ENCODE results near the gene ZNF566.

The ZNF566 gene

DNA sequence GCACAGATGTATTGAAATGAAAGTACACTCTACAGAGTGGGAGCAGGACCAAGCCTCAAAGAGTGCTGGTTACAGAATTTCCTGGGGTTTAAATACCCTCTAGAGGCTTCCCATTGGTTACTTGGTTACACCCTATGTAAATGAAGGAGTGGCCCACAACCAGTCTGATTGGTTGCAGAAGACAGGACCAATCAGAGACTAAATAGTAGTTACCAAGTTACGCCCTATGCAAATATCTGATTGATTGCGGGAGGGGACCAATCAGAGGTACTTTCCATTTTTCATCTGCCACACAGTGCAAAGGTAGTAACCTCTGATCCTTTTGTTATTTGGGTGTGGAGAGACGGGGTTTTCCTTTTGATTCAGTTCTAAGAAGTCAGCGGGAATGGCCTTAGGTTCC, 65.4 kb downstream of the ZNF566 start:
- Histone ChIP-seq H3K4me1 (ENCODE audit: control insufficient read depth, insufficient read depth, low read depth, low read length) (peaks cover 6% of the 10 kb centered on the region), H3K9me3 (ENCODE audit: control insufficient read depth, low read length) (peaks cover 29% of the 10 kb centered on the region), H3K36me3 (ENCODE audit: control insufficient read depth in 1 of 2, insufficient read depth in 2 of 2, low read depth in 1 of 2, low read length in 2 of 2) (no peaks in the 10 kb centered on the region), H3K4ac (ENCODE audit: low read depth in 1 of 2, low read length in 2 of 2) (no peak overlapping the region), H2BK5ac (ENCODE audit: low read depth, low read length, poor library complexity, severe bottlenecking) (no peak overlapping the region), H2AFZ (ENCODE audit: low read depth, low read length) (no peak overlapping the region), H2AK5ac (ENCODE audit: low read length, severe bottlenecking) (no peak overlapping the region), H4K91ac (ENCODE audit: low read length) (no peak overlapping the region), H3K18ac (ENCODE audit: low read depth in 1 of 2, low read length in 2 of 2) (no peak overlapping the region), H3K27ac (ENCODE audit: low read length, poor library complexity, severe bottlenecking) (no peak overlapping the region), H3K27me3 (ENCODE audit: control insufficient read depth in 1 of 2, insufficient read depth in 1 of 2, low read length in 2 of 2) (peaks cover 0 to 6% of the 10 kb centered on the region in 2 experiments), H3K79me1 (replicated peaks; ENCODE audit: low read length, poor library complexity, severe bottlenecking) (no peaks in the 10 kb centered on the region), H3K4me3 (ENCODE audit: insufficient read depth in 1 of 2, low read depth in 1 of 2, low read length in 2 of 2) (no peak overlapping the region), H2BK12ac (ENCODE audit: low read length in 2 of 2) (no peak overlapping the region), H3K4me2 (ENCODE audit: low read length, poor library complexity, severe bottlenecking) (no peak overlapping the region), H3K9ac (ENCODE audit: low read length) (no peak overlapping the region), H3K23ac (ENCODE audit: low read length in 2 of 2) (no peak overlapping the region), H3K14ac (ENCODE audit: low read length in 2 of 2) (no peak overlapping the region), H2BK15ac (ENCODE audit: low read depth, poor library complexity, severe bottlenecking) (no peak overlapping the region), H4K8ac (ENCODE audit: low read length) (no peak overlapping the region), H2BK120ac (ENCODE audit: low read depth, low read length) (no peak overlapping the region)
- no peak for DNase-seq
- WGBS: 90% methylated on average over 2 of the region's 4 CpGs

DNA sequence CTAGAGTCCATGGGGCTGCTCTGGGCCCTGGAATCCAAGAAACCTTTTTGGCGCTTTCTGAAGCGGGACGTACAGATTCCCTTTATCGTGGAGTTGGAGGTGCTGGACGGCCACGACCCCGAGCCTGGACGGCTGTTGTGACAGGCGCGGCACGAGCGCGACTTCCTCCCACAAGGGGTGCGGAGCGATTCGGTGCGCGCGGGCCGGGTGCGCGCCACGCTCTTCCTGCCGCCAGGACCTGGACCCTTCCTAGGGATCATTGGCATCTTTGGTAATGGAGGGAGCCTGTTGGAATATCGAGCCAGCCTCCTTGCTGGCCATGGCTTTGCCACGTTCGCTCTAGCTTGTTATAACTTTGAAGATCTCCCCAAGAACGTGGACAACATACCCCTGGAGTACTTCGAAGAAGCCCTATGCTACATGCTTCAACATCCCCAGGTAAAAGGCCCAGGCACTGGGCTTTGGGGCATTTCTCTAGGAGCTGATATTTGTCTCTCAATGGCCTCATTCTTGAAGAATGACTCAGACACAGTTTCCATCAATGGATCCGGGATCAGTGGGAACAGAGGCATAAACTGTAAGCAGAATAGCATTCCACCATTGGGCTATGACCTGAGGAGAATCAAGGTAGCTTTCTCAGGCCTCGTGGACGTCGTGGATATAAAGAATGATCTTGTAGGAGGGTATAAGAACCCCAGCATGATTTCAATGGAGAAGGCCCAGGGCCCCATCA, 67.4 kb downstream of the ZNF566 start:
- Histone ChIP-seq H4K91ac (ENCODE audit: low read length) (peak overlapping the region; percentile 18), H2AFZ (ENCODE audit: low read depth, low read length) (peak overlapping the region; percentile 80), H3K18ac (ENCODE audit: low read depth in 1 of 2, low read length in 2 of 2) (peak overlapping the region in 1 of 2 experiments; percentile 9), H4K8ac (ENCODE audit: low read length) (peak overlapping the region; percentile 66), H2BK120ac (ENCODE audit: low read depth, low read length) (no peak overlapping the region), H3K14ac (ENCODE audit: low read length in 2 of 2) (no peak overlapping the region), H3K4me2 (ENCODE audit: low read length, poor library complexity, severe bottlenecking) (no peak overlapping the region), H2BK5ac (ENCODE audit: low read depth, low read length, poor library complexity, severe bottlenecking) (no peak overlapping the region), H3K4ac (ENCODE audit: low read depth in 1 of 2, low read length in 2 of 2) (no peak overlapping the region), H2BK12ac (ENCODE audit: low read length in 2 of 2) (no peak overlapping the region), H3K4me1 (ENCODE audit: control insufficient read depth, insufficient read depth, low read depth, low read length) (peaks cover 11% of the 10 kb centered on the region), H3K36me3 (ENCODE audit: control insufficient read depth in 1 of 2, insufficient read depth in 2 of 2, low read depth in 1 of 2, low read length in 2 of 2) (no peaks in the 10 kb centered on the region), H2BK15ac (ENCODE audit: low read depth, poor library complexity, severe bottlenecking) (no peak overlapping the region), H3K79me1 (replicated peaks; ENCODE audit: low read length, poor library complexity, severe bottlenecking) (peaks cover 7% of the 10 kb centered on the region), H3K27ac (ENCODE audit: low read length, poor library complexity, severe bottlenecking) (no peak overlapping the region), H2AK5ac (ENCODE audit: low read length, severe bottlenecking) (no peak overlapping the region), H3K23ac (ENCODE audit: low read length in 2 of 2) (no peak overlapping the region), H3K4me3 (ENCODE audit: insufficient read depth in 1 of 2, low read depth in 1 of 2, low read length in 2 of 2) (peak overlapping the region; percentile 38 to 75), H3K9me3 (ENCODE audit: control insufficient read depth, low read length) (peaks cover 28% of the 10 kb centered on the region), H3K9ac (ENCODE audit: low read length) (peak overlapping the region; percentile 79), H3K27me3 (ENCODE audit: control insufficient read depth in 1 of 2, insufficient read depth in 1 of 2, low read length in 2 of 2) (peaks cover 0 to 6% of the 10 kb centered on the region in 2 experiments)
- 31% methylated on average over 23 of the region's 33 CpGs for WGBS
- DNase-seq: no peak

DNA sequence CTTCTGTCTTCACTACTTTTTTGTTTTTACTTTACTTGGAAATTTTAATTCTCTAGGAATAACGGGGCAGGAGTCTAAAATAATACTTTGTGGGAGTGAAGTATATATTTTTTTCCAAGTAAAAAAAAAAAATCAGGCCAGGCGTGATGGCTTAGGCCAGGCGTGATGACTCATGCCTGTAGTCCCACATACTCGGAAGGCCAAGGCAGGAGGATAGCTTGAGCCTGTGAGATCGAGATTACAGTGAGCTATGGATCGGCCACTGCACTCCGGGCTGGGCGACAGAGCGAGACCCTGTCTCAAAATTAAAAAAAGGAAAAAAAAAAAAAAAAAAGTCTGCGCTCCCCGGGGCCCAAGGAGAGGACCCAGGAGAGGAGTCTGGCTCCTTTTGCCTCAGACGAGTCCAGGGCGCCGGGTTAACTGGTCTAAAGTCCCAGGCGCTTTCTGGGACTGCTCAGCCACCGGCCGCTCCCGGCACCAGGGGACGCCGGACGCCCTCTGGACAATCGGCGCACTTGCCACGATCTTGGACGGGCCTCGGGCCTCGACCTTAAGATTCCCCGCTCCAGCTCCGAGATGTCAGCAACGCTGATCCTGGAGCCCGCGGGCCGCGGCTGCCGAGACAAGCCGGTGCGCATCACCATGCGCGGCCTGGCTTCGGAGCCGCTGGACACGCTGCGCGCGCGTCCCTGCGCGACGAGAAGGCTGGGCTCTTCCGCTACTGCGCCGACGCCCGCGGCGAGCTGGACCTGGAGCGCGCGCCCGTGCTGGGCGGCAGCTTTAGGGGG, 68.2 kb downstream of the ZNF566 start:
- H3K9me3 ChIP-seq (ENCODE audit: control insufficient read depth, low read length): peaks cover 26% of the 10 kb centered on the region
- WGBS: 15% methylated on average over 61 of the region's 61 CpGs
- peak overlapping the region; percentile 80 for H2AFZ ChIP-seq (ENCODE audit: low read depth, low read length)
- peak overlapping the region; percentile 49 for H3K4me2 ChIP-seq (ENCODE audit: low read length, poor library complexity, severe bottlenecking)
- no peak overlapping the region for H2BK12ac ChIP-seq (ENCODE audit: low read length in 2 of 2)
- H3K9ac ChIP-seq (ENCODE audit: low read length): peak overlapping the region; percentile 79
- peaks cover 11% of the 10 kb centered on the region for H3K4me1 ChIP-seq (ENCODE audit: control insufficient read depth, insufficient read depth, low read depth, low read length)
- peak overlapping the region in 1 of 2 experiments; percentile 9 for H3K18ac ChIP-seq (ENCODE audit: low read depth in 1 of 2, low read length in 2 of 2)
- H3K36me3 ChIP-seq (ENCODE audit: control insufficient read depth in 1 of 2, insufficient read depth in 2 of 2, low read depth in 1 of 2, low read length in 2 of 2): no peaks in the 10 kb centered on the region
- peak overlapping the region; percentile 8 for H4K91ac ChIP-seq (ENCODE audit: low read length)
- no peak overlapping the region for H3K27ac ChIP-seq (ENCODE audit: low read length, poor library complexity, severe bottlenecking)
- H3K4me3 ChIP-seq (ENCODE audit: insufficient read depth in 1 of 2, low read depth in 1 of 2, low read length in 2 of 2): peak overlapping the region; percentile 22 to 75
- H3K23ac ChIP-seq (ENCODE audit: low read length in 2 of 2): no peak overlapping the region
- H2BK15ac ChIP-seq (ENCODE audit: low read depth, poor library complexity, severe bottlenecking): no peak overlapping the region
- no peak overlapping the region for H3K14ac ChIP-seq (ENCODE audit: low read length in 2 of 2)
- peak; percentile 28 for DNase-seq
- peaks cover 0 to 6% of the 10 kb centered on the region in 2 experiments for H3K27me3 ChIP-seq (ENCODE audit: control insufficient read depth in 1 of 2, insufficient read depth in 1 of 2, low read length in 2 of 2)
- H2BK120ac ChIP-seq (ENCODE audit: low read depth, low read length): no peak overlapping the region
- H3K4ac ChIP-seq (ENCODE audit: low read depth in 1 of 2, low read length in 2 of 2): no peak overlapping the region
- no peak overlapping the region for H2BK5ac ChIP-seq (ENCODE audit: low read depth, low read length, poor library complexity, severe bottlenecking)
- peaks cover 7% of the 10 kb centered on the region for H3K79me1 ChIP-seq (replicated peaks; ENCODE audit: low read length, poor library complexity, severe bottlenecking)
- no peak overlapping the region for H2AK5ac ChIP-seq (ENCODE audit: low read length, severe bottlenecking)
- H4K8ac ChIP-seq (ENCODE audit: low read length): peak overlapping the region; percentile 66
